NT2/D1 (cell line): Measurements from ENCODE around the gene DISC1.

Source experiments
- SUZ12 ChIP-seq: IDR thresholded peaks from 2 replicates; pipeline ENCODE4 v1.6.1; 2011; ENCODE audit not compliant: insufficient read length, insufficient read depth; ENCODE audit errors: extremely low read depth
- YY1 ChIP-seq: IDR thresholded peaks from 2 replicates; pipeline ENCODE4 v1.6.1; 2011; ENCODE audit not compliant: insufficient read length, insufficient read depth
- ZNF274 ChIP-seq: IDR thresholded peaks from 2 replicates; pipeline ENCODE4 v1.6.1; 2011; ENCODE audit warnings: mild to moderate bottlenecking, low read depth, low read length

DNA sequence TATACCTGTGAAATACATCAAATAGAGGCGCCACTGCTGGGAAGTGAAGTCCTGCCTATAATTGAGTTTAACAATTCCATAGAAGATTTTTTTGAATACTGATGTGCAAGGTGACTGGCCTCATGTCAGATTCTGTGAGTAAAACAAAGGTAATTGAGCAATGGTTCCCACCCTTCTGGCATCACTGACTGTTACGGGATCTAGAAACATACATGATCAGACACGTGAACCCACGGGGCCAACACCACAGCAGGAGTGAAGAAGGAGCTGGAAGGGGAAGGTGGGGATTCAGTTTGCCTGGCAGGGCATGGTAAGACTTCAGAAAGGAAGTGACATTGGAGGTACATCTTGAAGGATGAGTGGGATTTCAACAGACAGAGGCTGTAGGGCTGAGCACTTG lies 270.2 kb downstream of the DISC1 start:
- TF ChIP-seq YY1 (no peak), ZNF274 (no peak), SUZ12 (no peak)
